Sigmoid colon (tissue), 7 donors: Measurements from ENCODE around the gene PDHX. TPM values are rescaled to one million over a fixed set of nuclear protein-coding genes. Genes with fewer than 3 reads are reported as not detected.

Source experiments
- DNase-seq: peaks from one replicate; pipeline ENCODE4 v3.0.0-alpha.2; 2019
- H3K27ac ChIP-seq, 4 donors: fragments of 200-600 bp; sonication (generic); one replicate each; pipeline ENCODE4 v1.5.1; 2016 to 2019; ENCODE audit warnings: mild to moderate bottlenecking in 1 of 4
- H3K27me3 ChIP-seq, 3 donors: fragments of 200-600 bp; sonication (generic); one replicate each; pipeline ENCODE4 v1.5.1; 2019; ENCODE audit warnings: mild to moderate bottlenecking in 1 of 3
- H3K36me3 ChIP-seq, 4 donors: fragments of 200-600 bp; sonication (generic); one replicate each; pipeline ENCODE4 v1.5.1; 2016 to 2019
- H3K4me1 ChIP-seq, 4 donors: fragments of 200-600 bp; sonication (generic); one replicate each; pipeline ENCODE4 v1.5.1; 2017 to 2019
- H3K4me3 ChIP-seq, 4 donors: fragments of 200-600 bp; sonication (generic); one replicate each; pipeline ENCODE4 v1.5.1; 2017 to 2019; ENCODE audit warnings: mild to moderate bottlenecking in 2 of 4, moderate library complexity in 1 of 4
- H3K9me3 ChIP-seq, 4 donors: fragments of 200-600 bp in 3 of 4; sonication (generic) in 3 of 4; one replicate each; pipeline versions ENCODE4 v1.5.1 to v1.6.1; 2013 to 2019
- CTCF ChIP-seq, 4 experiments: fragments of 450-650 bp in 3 of 4; fragments of 200-600 bp in 1 of 4; IDR thresholded peaks; one replicate each; pipeline ENCODE4 v1.5.1; 2016 to 2019; ENCODE audit warnings: antibody characterized with exemption in 4 of 4, mild to moderate bottlenecking in 3 of 4, moderate library complexity in 2 of 4
- EP300 ChIP-seq, 4 donors: sonication (generic); formaldehyde crosslinking; IDR thresholded peaks; one replicate each; pipeline ENCODE4 v1.6.1; 2017; ENCODE audit warnings: antibody characterized with exemption in 4 of 4
- POLR2A ChIP-seq, 2 donors: fragments of 450-650 bp; IDR thresholded peaks; one replicate each; pipeline ENCODE4 v1.6.1; 2016; ENCODE audit warnings: antibody characterized with exemption in 2 of 2, mild to moderate bottlenecking in 2 of 2, moderate library complexity in 2 of 2
- POLR2AphosphoS5 ChIP-seq, 4 donors: sonication (generic); formaldehyde crosslinking; IDR thresholded peaks; one replicate each; pipeline ENCODE4 v1.6.1; 2017; ENCODE audit warnings: antibody characterized with exemption in 4 of 4
- WGBS, 2 donors: extraction: QIAGEN DNeasy Blood & Tissue Kit; methylation state at CpG; one replicate each; pipeline ENCODE4 v1.1.7; 2013; 5-methylcytosine and 5-hydroxymethylcytosine counted together
- intact Hi-C: fragments of 100-400 bp; cut with DNase I; formaldehyde crosslinking; loops from one replicate; pipeline ENCODE4 v1.15.1; 2023
- polyA plus RNA-seq, 3 donors: library from polyadenylated mRNA; stranded (reverse); fragments of 200-250 nt; gene quantifications; one replicate each; pipeline ENCODE4 v1.2.3, GENCODE V29; 2013
- total RNA-seq, 4 donors: library from RNA; depleted of rRNA; stranded (reverse); fragments of >200 nt; gene quantifications; one replicate each; pipeline ENCODE4 v1.1.0, GENCODE V29; 2016
- donor health status: healthy with polysubstance abuse.
- donor health status: Bipolar disorder and iron deficiency.
- donor health status: healthy.

PDHX gene
- total and polyA plus RNA-seq, 7 donors = 22.2 to 41.4 (median 29.6) TPM

- Histone ChIP-seq H3K9me3 (no peaks in the 10 kb centered on the region), H3K4me1 (peaks cover 0 to 27% (median 10%) of the 10 kb centered on the region in 4 donors)
- WGBS, 2 donors = 87 to 98% methylated on average over 2 of the region's 2 CpGs
These were observed 95.5 kb downstream of the PDHX start for GRCh38 chr11:35011944-35012343.

GRCh38 chr11:35012467-35013191, 96.2 kb downstream of the PDHX start:
- TF ChIP-seq EP300 (IDR thresholded peaks at IDR 0.05) = no peak
- TF ChIP-seq POLR2A (IDR thresholded peaks at IDR 0.05) = no peak
- no peak for TF ChIP-seq CTCF (IDR thresholded peaks at IDR 0.05)
- no peak for DNase-seq
- intact Hi-C loops = no loop called here

More at GRCh38 chr11:35011944-35012343, 95.5 kb downstream of the PDHX start:
- H3K4me3 ChIP-seq = no peak overlapping the region
- H3K27ac ChIP-seq = no peak overlapping the region
- TF ChIP-seq POLR2AphosphoS5 (IDR thresholded peaks at IDR 0.05) (no peak), EP300 (IDR thresholded peaks at IDR 0.05) (no peak), CTCF (IDR thresholded peaks at IDR 0.05) (no peak), POLR2A (IDR thresholded peaks at IDR 0.05) (no peak)
- intact Hi-C loops = no loop called here
- no peak for DNase-seq
- no peaks in the 10 kb centered on the region for H3K27me3 ChIP-seq
- H3K36me3 ChIP-seq = no peaks in the 10 kb centered on the region

GRCh38 chr11:35013514-35014233, 97.3 kb downstream of the PDHX start:
- 48 to 49% methylated on average over 3 of the region's 3 CpGs for WGBS, 2 donors
- no peak overlapping the region for H3K4me3 ChIP-seq
- no peak for DNase-seq

More at GRCh38 chr11:35012467-35013191, 96.2 kb downstream of the PDHX start:
- Histone ChIP-seq H3K27ac (no peak overlapping the region), H3K27me3 (no peaks in the 10 kb centered on the region), H3K4me3 (no peak overlapping the region), H3K9me3 (no peaks in the 10 kb centered on the region), H3K4me1 (peaks cover 0 to 27% (median 10%) of the 10 kb centered on the region in 4 donors), H3K36me3 (no peaks in the 10 kb centered on the region)
- WGBS, 2 donors = 65 to 85% methylated on average over 8 of the region's 8 CpGs

GRCh38 chr11:35014346-35014745, 97.9 kb downstream of the PDHX start:
- Histone ChIP-seq H3K27ac (no peak overlapping the region), H3K4me1 (peaks cover 0 to 23% (median 9%) of the 10 kb centered on the region in 4 donors), H3K27me3 (no peaks in the 10 kb centered on the region), H3K9me3 (no peaks in the 10 kb centered on the region), H3K4me3 (no peak overlapping the region), H3K36me3 (no peaks in the 10 kb centered on the region)
- intact Hi-C loops = no loop called here
- TF ChIP-seq EP300 (IDR thresholded peaks at IDR 0.05) (no peak), CTCF (IDR thresholded peaks at IDR 0.05) (no peak), POLR2A (IDR thresholded peaks at IDR 0.05) (no peak), POLR2AphosphoS5 (IDR thresholded peaks at IDR 0.05) (no peak)
- DNase-seq = no peak
- WGBS, 2 donors = 76 to 86% methylated on average over 2 of the region's 2 CpGs

More at GRCh38 chr11:35013514-35014233, 97.3 kb downstream of the PDHX start:
- no peak for TF ChIP-seq POLR2AphosphoS5 (IDR thresholded peaks at IDR 0.05)
- no peak for TF ChIP-seq POLR2A (IDR thresholded peaks at IDR 0.05)
- TF ChIP-seq CTCF (IDR thresholded peaks at IDR 0.05) = no peak
- no peak for TF ChIP-seq EP300 (IDR thresholded peaks at IDR 0.05)
- Histone ChIP-seq H3K9me3 (no peaks in the 10 kb centered on the region), H3K27ac (no peak overlapping the region), H3K36me3 (no peaks in the 10 kb centered on the region), H3K27me3 (no peaks in the 10 kb centered on the region), H3K4me1 (peaks cover 0 to 27% (median 10%) of the 10 kb centered on the region in 4 donors)
- intact Hi-C loops = no loop called here
